HepG2 (cell line): Measurements from ENCODE around the gene PHF13. TPM values are rescaled to one million over a fixed set of nuclear protein-coding genes. Genes with fewer than 3 reads are reported as not detected.

Experiments used
- AHR ChIP-seq: IDR thresholded peaks from 2 replicates; pipeline ENCODE4 v1.6.1; 2018; ENCODE audit warnings: missing genetic modification reagents, missing compliant biosample characterization
- ELF4 ChIP-seq: sonication (generic); formaldehyde crosslinking; IDR thresholded peaks from 2 replicates; pipeline ENCODE4 v1.5.0; 2020; ENCODE audit warnings: missing genetic modification reagents, mild to moderate bottlenecking, moderate library complexity, borderline replicate concordance
- FOXA3 ChIP-seq: IDR thresholded peaks from 2 replicates; pipeline ENCODE4 v1.6.1; 2016; ENCODE audit warnings: missing genetic modification reagents, missing compliant biosample characterization
- HDAC6 ChIP-seq: fragments of 200-600 bp; sonication (generic); IDR thresholded peaks from 2 replicates; pipeline ENCODE4 v1.7.0; 2017; ENCODE audit warnings: mild to moderate bottlenecking, antibody characterized with exemption, low read length, low read depth
- HIC2 ChIP-seq: sonication (generic); formaldehyde crosslinking; IDR thresholded peaks from 2 replicates; pipeline ENCODE4 v1.9.0; 2022; ENCODE audit warnings: low read depth, missing genetic modification reagents
- KLF12 ChIP-seq: sonication (generic); formaldehyde crosslinking; IDR thresholded peaks from 2 replicates; pipeline ENCODE4 v1.4.0; 2020; ENCODE audit warnings: missing genetic modification reagents, borderline replicate concordance
- RBAK ChIP-seq: sonication (generic); formaldehyde crosslinking; IDR thresholded peaks from 2 replicates; pipeline ENCODE4 v1.5.1; 2020; ENCODE audit warnings: mild to moderate bottlenecking, missing genetic modification reagents
- TAF1 ChIP-seq: sonication (generic); formaldehyde crosslinking; IDR thresholded peaks from 2 replicates; pipeline ENCODE4 v1.4.0; 2020; ENCODE audit warnings: missing genetic modification reagents
- ZBTB7B ChIP-seq: sonication (generic); formaldehyde crosslinking; IDR thresholded peaks from 2 replicates; pipeline ENCODE4 v1.4.0; 2020; ENCODE audit warnings: missing genetic modification reagents
- ZHX2 ChIP-seq, 2 experiments: sonication (generic) in 1 of 2; formaldehyde crosslinking in 1 of 2; IDR thresholded peaks; 2 replicates each; pipeline versions ENCODE4 v1.6.1 to v1.9.0; 2014 to 2022; ENCODE audit warnings: antibody characterized with exemption in 1 of 2, borderline replicate concordance in 1 of 2, inconsistent platforms in 1 of 2, low read depth in 1 of 2, missing genetic modification reagents in 1 of 2
- ZNF451 ChIP-seq: sonication (generic); formaldehyde crosslinking; IDR thresholded peaks from 2 replicates; pipeline ENCODE4 v1.5.0; 2020; ENCODE audit warnings: mild to moderate bottlenecking, missing genetic modification reagents
- polyA plus RNA-seq, 8 experiments: library from polyadenylated mRNA; depleted of rRNA in 3 of 8; stranded (reverse) in 7 of 8; unstranded in 1 of 8; fragments of >200 nt; fragmentation: Illumina TruSeq in 4 of 8; extraction: Trizol in 4 of 8; gene quantifications; 2 replicates each; pipeline versions ENCODE4 v1.2.1 to v1.2.3, GENCODE V29; 2011 to 2016; ENCODE audit warnings: low read depth in 4 of 8, missing spikeins in 1 of 8, mixed read lengths in 1 of 8; ENCODE audit not compliant: insufficient read depth in 1 of 8
- total RNA-seq, 5 experiments: library from RNA; depleted of rRNA; stranded (reverse); fragments of >200 nt; fragmentation: Illumina TruSeq; extraction: Trizol; gene quantifications; 2 replicates each; pipeline ENCODE4 v1.2.3, GENCODE V29; 2016; ENCODE audit warnings: low read depth in 1 of 5
- TF ChIP-seq, protein P1 (sequence below): sonication (generic); formaldehyde crosslinking; IDR thresholded peaks from 2 replicates; pipeline ENCODE4 v1.8.1; 2022; ENCODE audit warnings: low read depth, mild to moderate bottlenecking, missing genetic modification reagents

Gene PHF13
- total and polyA plus RNA-seq, 2 of the 13 experiments (the other 11 are each of a cell fraction or from before 2014, with no cell fraction given) = 4.7 to 7.4 TPM

GRCh38 chr1:6579374-6580118, 34.0 kb upstream of the PHF13 start, which contains the start of gene ZBTB48 (continued):
- TF ChIP-seq KLF12 (CRISPR knock-in tag) (no peak), FOXA3 (CRISPR knock-in tag) (no peak), ZNF451 (0 out of 2 replicates have a peak, but pooled peaks have one; percentile 33), ZBTB7B (CRISPR knock-in tag) (no peak), TAF1 (CRISPR knock-in tag) (peak; percentile 67), RBAK (CRISPR knock-in tag) (no peak), ZHX2 (IDR thresholded peaks at IDR 0.05; ENCODE audit: low read depth) (peak; percentile 66), ZHX2 (CRISPR knock-in tag; IDR thresholded peaks at IDR 0.05; ENCODE audit: borderline replicate concordance) (no peak), AHR (no peak), ELF4 (CRISPR knock-in tag) (no peak), HDAC6 (no peak), HIC2 (0 out of 2 replicates have a peak, but pooled peaks have one; percentile 53)
- TF ChIP-seq, protein P1, sequence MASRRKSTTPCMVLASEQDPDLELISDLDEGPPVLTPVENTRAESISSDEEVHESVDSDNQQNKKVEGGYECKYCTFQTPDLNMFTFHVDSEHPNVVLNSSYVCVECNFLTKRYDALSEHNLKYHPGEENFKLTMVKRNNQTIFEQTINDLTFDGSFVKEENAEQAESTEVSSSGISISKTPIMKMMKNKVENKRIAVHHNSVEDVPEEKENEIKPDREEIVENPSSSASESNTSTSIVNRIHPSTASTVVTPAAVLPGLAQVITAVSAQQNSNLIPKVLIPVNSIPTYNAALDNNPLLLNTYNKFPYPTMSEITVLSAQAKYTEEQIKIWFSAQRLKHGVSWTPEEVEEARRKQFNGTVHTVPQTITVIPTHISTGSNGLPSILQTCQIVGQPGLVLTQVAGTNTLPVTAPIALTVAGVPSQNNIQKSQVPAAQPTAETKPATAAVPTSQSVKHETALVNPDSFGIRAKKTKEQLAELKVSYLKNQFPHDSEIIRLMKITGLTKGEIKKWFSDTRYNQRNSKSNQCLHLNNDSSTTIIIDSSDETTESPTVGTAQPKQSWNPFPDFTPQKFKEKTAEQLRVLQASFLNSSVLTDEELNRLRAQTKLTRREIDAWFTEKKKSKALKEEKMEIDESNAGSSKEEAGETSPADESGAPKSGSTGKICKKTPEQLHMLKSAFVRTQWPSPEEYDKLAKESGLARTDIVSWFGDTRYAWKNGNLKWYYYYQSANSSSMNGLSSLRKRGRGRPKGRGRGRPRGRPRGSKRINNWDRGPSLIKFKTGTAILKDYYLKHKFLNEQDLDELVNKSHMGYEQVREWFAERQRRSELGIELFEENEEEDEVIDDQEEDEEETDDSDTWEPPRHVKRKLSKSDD = no peak; the same call in none of the 2 replicates
